Measurements from ENCODE around the gene OR2A5. TPM values are rescaled to one million over a fixed set of nuclear protein-coding genes. Genes with fewer than 3 reads are reported as not detected.

OR2A5 gene
- total RNA-seq, 1 donor from 2014 or later, result not detected

- Histone ChIP-seq H3K36me3 (ENCODE audit: control insufficient read depth, insufficient read depth, low read length) (no peaks in the 10 kb centered on the region), H3K27me3 (ENCODE audit: control insufficient read depth, insufficient read depth, low read length) (no peaks in the 10 kb centered on the region), H3K4me3 (ENCODE audit: low read depth, low read length) (no peak overlapping the region)
- no peak for FAIRE-seq
- TF ChIP-seq, protein P1, sequence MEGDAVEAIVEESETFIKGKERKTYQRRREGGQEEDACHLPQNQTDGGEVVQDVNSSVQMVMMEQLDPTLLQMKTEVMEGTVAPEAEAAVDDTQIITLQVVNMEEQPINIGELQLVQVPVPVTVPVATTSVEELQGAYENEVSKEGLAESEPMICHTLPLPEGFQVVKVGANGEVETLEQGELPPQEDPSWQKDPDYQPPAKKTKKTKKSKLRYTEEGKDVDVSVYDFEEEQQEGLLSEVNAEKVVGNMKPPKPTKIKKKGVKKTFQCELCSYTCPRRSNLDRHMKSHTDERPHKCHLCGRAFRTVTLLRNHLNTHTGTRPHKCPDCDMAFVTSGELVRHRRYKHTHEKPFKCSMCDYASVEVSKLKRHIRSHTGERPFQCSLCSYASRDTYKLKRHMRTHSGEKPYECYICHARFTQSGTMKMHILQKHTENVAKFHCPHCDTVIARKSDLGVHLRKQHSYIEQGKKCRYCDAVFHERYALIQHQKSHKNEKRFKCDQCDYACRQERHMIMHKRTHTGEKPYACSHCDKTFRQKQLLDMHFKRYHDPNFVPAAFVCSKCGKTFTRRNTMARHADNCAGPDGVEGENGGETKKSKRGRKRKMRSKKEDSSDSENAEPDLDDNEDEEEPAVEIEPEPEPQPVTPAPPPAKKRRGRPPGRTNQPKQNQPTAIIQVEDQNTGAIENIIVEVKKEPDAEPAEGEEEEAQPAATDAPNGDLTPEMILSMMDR (IDR thresholded peaks at IDR 0.05; ENCODE audit: insufficient read depth, low read length, severe bottlenecking), result no peak
- DNase-seq (ENCODE audit: low read depth), result no peak
Observed at GRCh38 chr7:144086730-144087129, 38.0 kb downstream of the OR2A5 start.

DNA sequence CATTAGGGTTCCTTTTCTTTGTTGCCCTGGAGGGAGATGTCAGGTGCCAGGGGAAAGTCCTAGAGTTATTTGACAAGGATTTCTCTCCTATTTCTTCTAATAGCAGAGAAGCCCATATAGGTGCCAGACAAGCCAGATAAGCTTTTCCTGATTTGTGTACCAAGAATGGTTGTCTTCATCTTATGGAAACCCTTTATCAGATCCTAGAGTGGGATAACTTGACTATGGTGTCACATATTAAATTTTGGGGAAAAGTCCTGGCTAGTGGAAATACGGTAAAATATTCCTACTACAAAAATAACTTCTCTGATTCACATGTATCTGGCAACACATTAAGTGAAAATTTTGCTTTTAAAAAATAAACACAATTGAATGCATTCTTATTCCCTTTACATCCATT, 38.5 kb downstream of the OR2A5 start:
- no peak for DNase-seq (ENCODE audit: low read depth)
- TF ChIP-seq, protein P1 (IDR thresholded peaks at IDR 0.05; ENCODE audit: insufficient read depth, low read length, severe bottlenecking), result no peak
- no peaks in the 10 kb centered on the region for H3K36me3 ChIP-seq (ENCODE audit: control insufficient read depth, insufficient read depth, low read length)
- FAIRE-seq, result no peak
- H3K4me3 ChIP-seq (ENCODE audit: low read depth, low read length), result no peak overlapping the region
- H3K27me3 ChIP-seq (ENCODE audit: control insufficient read depth, insufficient read depth, low read length), result no peaks in the 10 kb centered on the region

GRCh38 chr7:144090667-144091066, 41.9 kb downstream of the OR2A5 start:
- Histone ChIP-seq H3K4me3 (ENCODE audit: low read depth, low read length) (no peak overlapping the region), H3K27me3 (ENCODE audit: control insufficient read depth, insufficient read depth, low read length) (no peaks in the 10 kb centered on the region), H3K36me3 (ENCODE audit: control insufficient read depth, insufficient read depth, low read length) (no peaks in the 10 kb centered on the region)
- FAIRE-seq (no peak), DNase-seq (ENCODE audit: low read depth) (no peak)
- TF ChIP-seq, protein P1 (IDR thresholded peaks at IDR 0.05; ENCODE audit: insufficient read depth, low read length, severe bottlenecking), result no peak

- FAIRE-seq, result no peak
- Histone ChIP-seq H3K36me3 (ENCODE audit: control insufficient read depth, insufficient read depth, low read length) (no peaks in the 10 kb centered on the region), H3K27me3 (ENCODE audit: control insufficient read depth, insufficient read depth, low read length) (no peaks in the 10 kb centered on the region), H3K4me3 (ENCODE audit: low read depth, low read length) (no peak overlapping the region)
- no peak for DNase-seq (ENCODE audit: low read depth)
- TF ChIP-seq, protein P1 (IDR thresholded peaks at IDR 0.05; ENCODE audit: insufficient read depth, low read length, severe bottlenecking), result no peak
Observed at GRCh38 chr7:144098776-144099175, 50.0 kb downstream of the OR2A5 start.

GRCh38 chr7:144100607-144101006, 51.9 kb downstream of the OR2A5 start:
- Histone ChIP-seq H3K27me3 (ENCODE audit: control insufficient read depth, insufficient read depth, low read length) (no peaks in the 10 kb centered on the region), H3K4me3 (ENCODE audit: low read depth, low read length) (no peak overlapping the region), H3K36me3 (ENCODE audit: control insufficient read depth, insufficient read depth, low read length) (no peaks in the 10 kb centered on the region)
- TF ChIP-seq, protein P1 (IDR thresholded peaks at IDR 0.05; ENCODE audit: insufficient read depth, low read length, severe bottlenecking), result no peak
- DNase-seq (ENCODE audit: low read depth) (no peak), FAIRE-seq (no peak)

DNA sequence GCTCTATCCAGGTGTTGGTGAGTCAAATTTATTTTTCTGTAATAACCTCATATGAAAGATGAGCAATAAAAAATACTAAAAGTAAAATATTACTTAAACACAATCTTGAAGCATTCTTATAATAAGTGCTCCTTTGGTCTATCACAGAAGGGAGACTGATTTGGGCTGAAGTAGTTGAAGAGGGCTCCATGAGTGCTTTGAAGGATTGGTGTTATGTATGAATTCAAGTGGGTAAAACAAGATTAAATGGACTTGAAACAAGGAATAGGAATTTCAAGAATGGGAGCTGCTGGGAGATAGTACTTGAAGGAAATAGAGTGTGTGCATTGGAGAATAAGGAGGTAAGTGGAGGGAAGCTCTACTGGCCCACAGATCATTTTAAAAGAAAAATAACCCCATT, 53.3 kb downstream of the OR2A5 start:
- Histone ChIP-seq H3K27me3 (ENCODE audit: control insufficient read depth, insufficient read depth, low read length) (no peaks in the 10 kb centered on the region), H3K36me3 (ENCODE audit: control insufficient read depth, insufficient read depth, low read length) (no peaks in the 10 kb centered on the region), H3K4me3 (ENCODE audit: low read depth, low read length) (no peak overlapping the region)
- TF ChIP-seq, protein P1 (IDR thresholded peaks at IDR 0.05; ENCODE audit: insufficient read depth, low read length, severe bottlenecking), result no peak
- FAIRE-seq (no peak), DNase-seq (ENCODE audit: low read depth) (no peak)

All from bronchial epithelial cell (primary cell).